Parathyroid adenoma (tissue), 2 donors: Measurements from ENCODE around the gene TLR7.

Experiments
- H2AFZ ChIP-seq: fragments of 300-600 bp; sonication (generic); one replicate; pipeline ENCODE4 v1.7.0; 2017; ENCODE audit warnings: antibody characterized with exemption, mild to moderate bottlenecking
- H3K27ac ChIP-seq: fragments of 300-600 bp; sonication (generic); one replicate; pipeline ENCODE4 v1.7.0; 2017
- H3K27me3 ChIP-seq: fragments of 300-600 bp; sonication (generic); one replicate; pipeline ENCODE4 v1.7.0; 2017; ENCODE audit warnings: low read length; ENCODE audit not compliant: control insufficient read depth, insufficient read depth
- H3K36me3 ChIP-seq: fragments of 300-600 bp; sonication (generic); one replicate; pipeline ENCODE4 v1.7.0; 2017; ENCODE audit warnings: low read length; ENCODE audit not compliant: control insufficient read depth, insufficient read depth
- H3K4me1 ChIP-seq: fragments of 300-600 bp; sonication (generic); one replicate; pipeline ENCODE4 v1.7.0; 2017; ENCODE audit warnings: control low read depth
- H3K4me2 ChIP-seq: fragments of 300-600 bp; sonication (generic); one replicate; pipeline ENCODE4 v1.7.0; 2017; ENCODE audit warnings: low read length
- H3K4me3 ChIP-seq: fragments of 300-600 bp; sonication (generic); one replicate; pipeline ENCODE4 v1.7.0; 2017; ENCODE audit warnings: low read depth, low read length
- H3K79me2 ChIP-seq: fragments of 300-600 bp; sonication (generic); one replicate; pipeline ENCODE4 v1.7.0; 2017; ENCODE audit warnings: control low read depth
- H3K9ac ChIP-seq: fragments of 300-600 bp; sonication (generic); one replicate; pipeline ENCODE4 v1.7.0; 2017; ENCODE audit warnings: mild to moderate bottlenecking
- H3K9me3 ChIP-seq: fragments of 300-600 bp; sonication (generic); one replicate; pipeline ENCODE4 v1.7.0; 2017; ENCODE audit warnings: low read length; ENCODE audit not compliant: control insufficient read depth
- CTCF ChIP-seq: fragments of 300-600 bp; sonication (generic); IDR thresholded peaks from one replicate; pipeline ENCODE4 v1.7.0; 2017; ENCODE audit warnings: antibody characterized with exemption, mild to moderate bottlenecking
- donor health status: primary hyperparathyroidism.

The TLR7 gene

GRCh38 chrX:12866451-12867377 lies at the start of gene TLR7:
TLR7 (plus strand) TSS chrX:12867072; CDS start chrX:12867579, 507 bp downstream.
- H3K79me2 ChIP-seq: no peaks in the 10 kb centered on the region
- no peaks in the 10 kb centered on the region for H3K4me1 ChIP-seq
- no peak within 1 kb of the TSS for H3K4me3 ChIP-seq
- H3K9me3 ChIP-seq: no peaks in the 10 kb centered on the region
- H3K36me3 ChIP-seq: no peaks in the 10 kb centered on the region
- H3K4me2 ChIP-seq: no peak within 1 kb of the TSS
- H3K9ac ChIP-seq: no peak within 1 kb of the TSS
- H3K27ac ChIP-seq: no peak within 1 kb of the TSS
- TF ChIP-seq CTCF: no peak
- no peaks in the 10 kb centered on the region for H3K27me3 ChIP-seq
- H2AFZ ChIP-seq: no peak within 1 kb of the TSS

- H3K27me3 ChIP-seq: no peaks in the 10 kb centered on the region
- H2AFZ ChIP-seq: no peak overlapping the region
Observed at GRCh38 chrX:12817528-12817927, 49.3 kb upstream of the TLR7 start.

GRCh38 chrX:12819222-12819621 lies 47.6 kb upstream of the TLR7 start:
- Histone ChIP-seq H3K9me3 (no peaks in the 10 kb centered on the region), H3K27ac (no peak overlapping the region), H3K4me1 (no peaks in the 10 kb centered on the region), H3K79me2 (no peaks in the 10 kb centered on the region), H3K9ac (no peak overlapping the region), H3K4me2 (no peak overlapping the region), H3K27me3 (no peaks in the 10 kb centered on the region), H3K4me3 (no peak overlapping the region), H3K36me3 (no peaks in the 10 kb centered on the region), H2AFZ (no peak overlapping the region)
- no peak for TF ChIP-seq CTCF

More at GRCh38 chrX:12817528-12817927, 49.3 kb upstream of the TLR7 start:
- Histone ChIP-seq H3K27ac (no peak overlapping the region), H3K4me2 (no peak overlapping the region), H3K9ac (no peak overlapping the region), H3K4me3 (no peak overlapping the region), H3K9me3 (no peaks in the 10 kb centered on the region), H3K36me3 (no peaks in the 10 kb centered on the region), H3K79me2 (no peaks in the 10 kb centered on the region), H3K4me1 (no peaks in the 10 kb centered on the region)
- TF ChIP-seq CTCF: no peak

- Histone ChIP-seq H3K9me3 (no peaks in the 10 kb centered on the region), H3K9ac (no peak overlapping the region), H3K79me2 (no peaks in the 10 kb centered on the region), H3K36me3 (no peaks in the 10 kb centered on the region), H3K4me2 (no peak overlapping the region), H3K4me3 (no peak overlapping the region), H3K4me1 (no peaks in the 10 kb centered on the region), H3K27me3 (no peaks in the 10 kb centered on the region), H3K27ac (no peak overlapping the region), H2AFZ (no peak overlapping the region)
- TF ChIP-seq CTCF: no peak
Observed at GRCh38 chrX:12820737-12821136, 46.1 kb upstream of the TLR7 start.

- H3K9me3 ChIP-seq: no peaks in the 10 kb centered on the region
- H3K4me2 ChIP-seq: no peak overlapping the region
- H3K9ac ChIP-seq: no peak overlapping the region
Observed at GRCh38 chrX:12824944-12825343, 41.9 kb upstream of the TLR7 start.

More at GRCh38 chrX:12824944-12825343, 41.9 kb upstream of the TLR7 start:
- Histone ChIP-seq H3K27me3 (no peaks in the 10 kb centered on the region), H3K79me2 (no peaks in the 10 kb centered on the region), H3K36me3 (no peaks in the 10 kb centered on the region), H3K27ac (no peak overlapping the region), H2AFZ (no peak overlapping the region), H3K4me1 (no peaks in the 10 kb centered on the region), H3K4me3 (no peak overlapping the region)
- TF ChIP-seq CTCF: no peak
